ENCODE data around the gene NEDD4.

The NEDD4 gene

DNA sequence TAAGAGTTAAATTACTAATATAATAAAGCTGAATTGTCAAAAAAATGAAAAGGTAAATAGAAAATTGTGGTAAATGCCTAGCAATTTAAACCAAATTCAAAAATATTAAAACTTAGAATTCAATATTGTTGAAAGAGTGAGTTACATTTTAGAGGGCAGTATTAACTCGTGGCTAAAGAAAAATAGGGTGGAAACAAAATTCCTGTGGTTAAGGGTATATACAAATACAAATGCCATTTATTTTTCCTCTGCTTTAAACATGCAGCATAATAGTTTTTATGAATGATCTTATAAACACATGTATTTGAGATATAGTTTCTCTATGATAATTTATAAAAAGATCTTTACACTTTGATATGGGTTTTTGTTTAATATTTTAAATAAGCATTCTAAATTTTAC, 79.0 kb downstream of the NEDD4 start:
- in situ Hi-C loops (cut with MboI; ENCODE audit: low pct_unique_long_range_greater_than_20kb, low sequenced_read_pairs, unreplicated experiment) = no loop called here
- no peak for DNase-seq (ENCODE audit: low spot score)
- no peak for TF ChIP-seq CTCF (IDR thresholded peaks at IDR 0.05; ENCODE audit: extremely low read depth, insufficient read depth, missing control alignments)

DNA sequence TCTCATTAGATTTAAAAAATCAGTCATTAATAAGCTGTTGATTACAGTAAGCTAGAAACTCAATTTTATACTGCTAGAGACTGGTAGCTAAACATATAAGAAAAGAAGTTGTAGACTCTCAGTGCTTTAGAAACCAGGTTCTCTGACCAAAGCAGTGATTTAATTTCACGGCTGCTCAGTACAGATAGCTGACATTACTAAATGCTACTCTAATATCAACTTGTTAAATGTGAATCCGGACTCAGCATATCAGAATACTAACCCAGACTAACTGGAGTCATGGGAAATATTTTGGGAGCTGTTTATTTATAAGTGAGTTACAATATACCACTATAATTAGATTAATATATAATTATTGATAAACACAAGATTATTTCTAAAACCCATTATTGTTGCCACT, 80.4 kb downstream of the NEDD4 start:
- no peak for TF ChIP-seq CTCF (IDR thresholded peaks at IDR 0.05; ENCODE audit: extremely low read depth, insufficient read depth, missing control alignments)
- in situ Hi-C loops (cut with MboI; ENCODE audit: low pct_unique_long_range_greater_than_20kb, low sequenced_read_pairs, unreplicated experiment) = no loop called here

GRCh38 chr15:55909036-55909811, 84.2 kb downstream of the NEDD4 start:
- in situ Hi-C loops (cut with MboI; ENCODE audit: low pct_unique_long_range_greater_than_20kb, low sequenced_read_pairs, unreplicated experiment) = no loop called here
- TF ChIP-seq CTCF (IDR thresholded peaks at IDR 0.05; ENCODE audit: extremely low read depth, insufficient read depth, missing control alignments) = no peak
- DNase-seq (ENCODE audit: low spot score) = no peak

More for the DNA sequence above, 80.4 kb downstream of the NEDD4 start:
- no peak for DNase-seq (ENCODE audit: low spot score)

DNA sequence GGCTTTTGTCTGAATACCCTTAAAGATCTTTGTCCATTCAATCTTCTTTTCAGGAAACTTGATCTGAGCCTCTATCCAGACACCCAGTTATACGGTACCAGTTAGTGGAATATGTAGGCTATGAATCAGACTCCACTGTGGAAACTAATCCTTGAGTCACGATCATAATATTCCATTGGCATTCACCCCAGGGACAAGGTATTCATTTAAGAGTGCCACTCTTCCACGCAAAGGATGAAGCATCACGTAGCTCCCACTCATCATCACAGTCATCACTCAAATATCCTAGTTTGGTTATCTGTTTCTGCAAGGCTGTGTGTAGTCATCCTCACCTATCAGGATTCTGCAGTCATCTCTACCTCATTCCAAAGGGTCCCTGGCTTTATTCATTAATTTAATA, 85.6 kb downstream of the NEDD4 start:
- in situ Hi-C loops (cut with MboI; ENCODE audit: low pct_unique_long_range_greater_than_20kb, low sequenced_read_pairs, unreplicated experiment) = no loop called here
- no peak for DNase-seq (ENCODE audit: low spot score)
- no peak for TF ChIP-seq CTCF (IDR thresholded peaks at IDR 0.05; ENCODE audit: extremely low read depth, insufficient read depth, missing control alignments)

- no peak for DNase-seq (ENCODE audit: low spot score)
- in situ Hi-C loops (cut with MboI; ENCODE audit: low pct_unique_long_range_greater_than_20kb, low sequenced_read_pairs, unreplicated experiment) = no loop called here
- TF ChIP-seq CTCF (IDR thresholded peaks at IDR 0.05; ENCODE audit: extremely low read depth, insufficient read depth, missing control alignments) = no peak
These were observed 90.4 kb downstream of the NEDD4 start for GRCh38 chr15:55902981-55903380.

GRCh38 chr15:55900019-55900418, 93.4 kb downstream of the NEDD4 start:
- in situ Hi-C loops (cut with MboI; ENCODE audit: low pct_unique_long_range_greater_than_20kb, low sequenced_read_pairs, unreplicated experiment) = no loop called here
- no peak for DNase-seq (ENCODE audit: low spot score)
- TF ChIP-seq CTCF (IDR thresholded peaks at IDR 0.05; ENCODE audit: extremely low read depth, insufficient read depth, missing control alignments) = no peak
